ENCODE results near the gene RFX4. TPM values are rescaled to one million over a fixed set of nuclear protein-coding genes. Genes with fewer than 3 reads are reported as not detected.

The RFX4 gene
- total and polyA plus RNA-seq, 9 of the 15 experiments (the other 6 are each of a cell fraction or from before 2014, with no cell fraction given): not detected

- TF ChIP-seq XRCC4 (IDR thresholded peaks at IDR 0.05; ENCODE audit: extremely low read depth, insufficient read depth, insufficient read length) (no peak), RUNX1 (IDR thresholded peaks at IDR 0.05; ENCODE audit: low read depth) (no peak), ZNF644 (tag; IDR thresholded peaks at IDR 0.05; ENCODE audit: low read depth) (no peak), KAT8 (IDR thresholded peaks at IDR 0.05; ENCODE audit: low read depth) (no peak), RFX5 (IDR thresholded peaks at IDR 0.05; ENCODE audit: low read depth, low read length) (no peak), RBFOX2 (IDR thresholded peaks at IDR 0.05; ENCODE audit: low read depth, low read length) (no peak)
- TF ChIP-seq, protein P1, sequence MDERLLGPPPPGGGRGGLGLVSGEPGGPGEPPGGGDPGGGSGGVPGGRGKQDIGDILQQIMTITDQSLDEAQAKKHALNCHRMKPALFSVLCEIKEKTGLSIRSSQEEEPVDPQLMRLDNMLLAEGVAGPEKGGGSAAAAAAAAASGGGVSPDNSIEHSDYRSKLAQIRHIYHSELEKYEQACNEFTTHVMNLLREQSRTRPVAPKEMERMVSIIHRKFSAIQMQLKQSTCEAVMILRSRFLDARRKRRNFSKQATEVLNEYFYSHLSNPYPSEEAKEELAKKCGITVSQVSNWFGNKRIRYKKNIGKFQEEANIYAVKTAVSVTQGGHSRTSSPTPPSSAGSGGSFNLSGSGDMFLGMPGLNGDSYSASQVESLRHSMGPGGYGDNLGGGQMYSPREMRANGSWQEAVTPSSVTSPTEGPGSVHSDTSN (CRISPR knock-in tag; IDR thresholded peaks at IDR 0.05; ENCODE audit: low read depth): no peak
- TF ChIP-seq, protein P1 (tag; conservative IDR thresholded peaks at IDR 0.05; ENCODE audit: low read depth): no peak
- TF ChIP-seq, protein P2, sequence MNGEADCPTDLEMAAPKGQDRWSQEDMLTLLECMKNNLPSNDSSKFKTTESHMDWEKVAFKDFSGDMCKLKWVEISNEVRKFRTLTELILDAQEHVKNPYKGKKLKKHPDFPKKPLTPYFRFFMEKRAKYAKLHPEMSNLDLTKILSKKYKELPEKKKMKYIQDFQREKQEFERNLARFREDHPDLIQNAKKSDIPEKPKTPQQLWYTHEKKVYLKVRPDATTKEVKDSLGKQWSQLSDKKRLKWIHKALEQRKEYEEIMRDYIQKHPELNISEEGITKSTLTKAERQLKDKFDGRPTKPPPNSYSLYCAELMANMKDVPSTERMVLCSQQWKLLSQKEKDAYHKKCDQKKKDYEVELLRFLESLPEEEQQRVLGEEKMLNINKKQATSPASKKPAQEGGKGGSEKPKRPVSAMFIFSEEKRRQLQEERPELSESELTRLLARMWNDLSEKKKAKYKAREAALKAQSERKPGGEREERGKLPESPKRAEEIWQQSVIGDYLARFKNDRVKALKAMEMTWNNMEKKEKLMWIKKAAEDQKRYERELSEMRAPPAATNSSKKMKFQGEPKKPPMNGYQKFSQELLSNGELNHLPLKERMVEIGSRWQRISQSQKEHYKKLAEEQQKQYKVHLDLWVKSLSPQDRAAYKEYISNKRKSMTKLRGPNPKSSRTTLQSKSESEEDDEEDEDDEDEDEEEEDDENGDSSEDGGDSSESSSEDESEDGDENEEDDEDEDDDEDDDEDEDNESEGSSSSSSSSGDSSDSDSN (IDR thresholded peaks at IDR 0.05; ENCODE audit: borderline replicate concordance in 1 of 2, low read depth in 2 of 2, low read length in 2 of 2): no peak
- TF ChIP-seq, protein P3, sequence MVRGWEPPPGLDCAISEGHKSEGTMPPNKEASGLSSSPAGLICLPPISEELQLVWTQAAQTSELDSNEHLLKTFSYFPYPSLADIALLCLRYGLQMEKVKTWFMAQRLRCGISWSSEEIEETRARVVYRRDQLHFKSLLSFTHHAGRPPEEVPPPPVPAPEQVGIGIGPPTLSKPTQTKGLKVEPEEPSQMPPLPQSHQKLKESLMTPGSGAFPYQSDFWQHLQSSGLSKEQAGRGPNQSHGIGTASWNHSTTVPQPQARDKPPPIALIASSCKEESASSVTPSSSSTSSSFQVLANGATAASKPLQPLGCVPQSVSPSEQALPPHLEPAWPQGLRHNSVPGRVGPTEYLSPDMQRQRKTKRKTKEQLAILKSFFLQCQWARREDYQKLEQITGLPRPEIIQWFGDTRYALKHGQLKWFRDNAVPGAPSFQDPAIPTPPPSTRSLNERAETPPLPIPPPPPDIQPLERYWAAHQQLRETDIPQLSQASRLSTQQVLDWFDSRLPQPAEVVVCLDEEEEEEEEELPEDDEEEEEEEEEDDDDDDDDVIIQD (CRISPR knock-in tag; IDR thresholded peaks at IDR 0.05): no peak
Measured at GRCh38 chr12:106675651-106676435, 93.0 kb downstream of the RFX4 start (continued).
